VCaP (cell line): Measurements from ENCODE around the gene PRR18.
A peak's percentile ranks its signal among the peaks of the same experiment; 100 is the strongest.

Experiments
- H3K27ac ChIP-seq: fragments of 450-650 bp; 2 replicates; pipeline ENCODE4 v1.5.1; 2017
- CTCF ChIP-seq: fragments of 450-650 bp; conservative IDR thresholded peaks from 2 replicates; pipeline ENCODE4 v1.5.1; 2017; ENCODE audit warnings: mild to moderate bottlenecking, moderate library complexity

The PRR18 gene

GRCh38 chr6:166309977-166310376, 1.8 kb upstream of the PRR18 start:
- H3K27ac ChIP-seq = no peak overlapping the region
- no peak for TF ChIP-seq CTCF

GRCh38 chr6:166308769-166309589, 787 bp upstream of the PRR18 start:
- 0 out of 2 replicates have a peak, but pooled peaks have one; percentile 20 for TF ChIP-seq CTCF

GRCh38 chr6:166307082-166308032, 835 bp downstream of the PRR18 start:
- 0 out of 2 replicates have a peak, but pooled peaks have one; percentile 9 for TF ChIP-seq CTCF
- peak overlapping the region; percentile 72 for H3K27ac ChIP-seq

More at GRCh38 chr6:166308769-166309589, 787 bp upstream of the PRR18 start:
- H3K27ac ChIP-seq = peak overlapping the region; percentile 72

- TF ChIP-seq CTCF = no peak
- H3K27ac ChIP-seq = peak overlapping the region; percentile 72; the same call in 1 of the 2 replicates
Measured at GRCh38 chr6:166306378-166307081, 1.7 kb downstream of the PRR18 start.

- TF ChIP-seq CTCF = no peak
- no peak overlapping the region for H3K27ac ChIP-seq
Measured at GRCh38 chr6:166305562-166306117, 2.6 kb downstream of the PRR18 start.

GRCh38 chr6:166304106-166304505, 4.1 kb downstream of the PRR18 start:
- H3K27ac ChIP-seq = no peak overlapping the region
- TF ChIP-seq CTCF = no peak
